HG02840 (cell line): Measurements from ENCODE around the gene SEMA6A.

Experiments
- ATAC-seq: cut with Tn5 transposase; IDR thresholded peaks from one replicate; pipeline ENCODE4 v1.9.1; 2021; ENCODE audit warnings: mild to moderate bottlenecking, moderate library complexity, moderate number of reproducible peaks; ENCODE audit not compliant: unreplicated experiment, low FRiP score

SEMA6A gene

DNA sequence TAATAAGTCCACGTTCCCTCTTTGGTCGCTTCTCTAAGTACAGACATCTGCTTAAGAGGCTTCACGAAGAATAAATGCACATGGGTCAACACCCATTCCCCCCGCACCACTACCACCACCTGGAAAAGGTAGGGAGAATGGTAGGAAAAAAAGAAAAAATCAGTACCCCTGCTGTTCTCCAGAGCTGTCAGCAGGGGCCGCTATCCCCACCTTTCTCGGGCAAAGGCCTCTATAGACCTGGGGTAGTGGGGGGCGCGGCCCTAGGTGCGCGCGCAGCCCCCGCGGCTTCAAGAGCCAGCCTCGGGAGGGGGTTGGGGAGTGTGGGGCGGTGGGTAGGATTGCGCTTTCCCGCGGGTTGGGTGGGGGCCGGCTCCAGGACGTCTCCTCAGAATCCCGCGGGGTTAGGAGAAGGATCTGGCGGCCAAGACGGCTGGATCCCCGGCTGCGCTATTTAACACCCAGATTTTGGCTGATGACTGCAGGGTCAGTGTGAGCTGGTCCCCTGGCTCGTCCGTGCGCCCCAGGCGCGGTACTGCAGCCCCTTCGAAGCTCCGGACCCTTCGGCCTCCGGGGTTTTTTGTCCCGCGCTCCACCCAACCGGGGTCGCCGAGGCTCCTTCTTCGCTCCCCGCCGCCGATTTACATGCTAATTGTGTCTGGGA lies 1.6 kb upstream of the SEMA6A start:
- ATAC-seq = peak; percentile 52

DNA sequence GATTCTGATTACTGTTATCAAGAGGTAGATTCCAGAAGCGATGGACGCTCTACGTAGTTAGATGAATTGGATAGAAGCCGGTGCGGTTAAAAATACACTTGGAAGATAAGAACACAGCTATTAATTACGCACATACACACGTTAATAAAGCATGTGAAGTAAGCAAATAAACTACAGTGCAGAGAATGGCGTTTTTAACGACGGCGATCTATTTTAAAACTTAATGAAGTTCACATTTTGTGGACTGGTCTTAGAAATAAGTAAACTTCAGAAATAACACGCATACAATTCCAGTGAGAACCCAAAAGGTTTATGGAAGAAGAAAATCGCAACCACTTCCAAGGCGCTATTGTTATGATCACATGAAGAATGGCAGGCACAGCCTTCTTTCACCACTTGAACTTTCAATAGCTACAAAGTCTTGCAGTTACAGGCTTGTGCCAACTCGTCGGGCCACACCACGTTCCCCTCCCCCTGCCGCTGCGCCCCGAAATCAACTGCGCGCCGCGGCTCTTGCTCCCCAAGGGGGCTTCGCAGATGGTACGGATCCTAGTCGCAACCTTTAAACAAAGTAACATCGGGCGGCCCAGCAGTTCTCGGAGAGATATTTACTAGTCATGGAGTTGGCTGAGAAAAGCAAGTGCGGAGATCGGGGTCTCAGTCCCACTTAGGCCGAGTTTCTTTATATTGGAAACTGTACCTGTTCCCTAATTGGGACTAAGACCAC lies 866 bp upstream of the SEMA6A start:
- no peak for ATAC-seq

DNA sequence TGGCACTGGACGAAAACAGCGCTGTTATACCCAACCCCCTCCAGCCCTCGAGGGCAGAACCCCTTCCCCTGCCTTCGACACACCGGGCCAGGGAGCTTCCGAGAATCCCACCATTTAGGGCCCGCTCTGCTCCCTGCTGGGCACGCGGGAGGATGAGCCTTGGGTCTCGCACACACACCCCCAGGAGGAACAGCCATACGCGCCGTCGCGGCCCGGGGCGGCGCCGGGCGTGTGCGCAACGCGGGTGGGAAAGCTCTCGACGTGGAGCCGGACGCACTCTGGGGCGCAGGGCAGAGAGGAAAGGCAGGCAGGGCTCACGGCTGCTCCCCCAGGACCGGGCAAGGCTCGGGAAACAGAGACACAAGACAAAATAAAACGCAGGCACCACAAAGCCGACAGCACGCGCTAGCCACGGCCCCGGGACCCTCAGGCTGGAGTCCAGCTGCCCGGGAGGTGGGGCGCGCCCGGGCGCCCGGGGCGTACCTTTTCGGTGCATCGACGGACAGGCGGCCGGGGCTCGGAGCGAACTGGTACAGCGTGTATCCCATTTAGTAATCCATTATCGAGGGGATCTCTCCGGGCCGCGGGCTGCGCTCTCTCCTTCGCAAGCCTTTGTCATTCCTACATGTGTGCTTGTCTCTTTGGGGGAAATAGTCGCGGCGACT lies 789 bp downstream of the SEMA6A start:
- no peak for ATAC-seq

DNA sequence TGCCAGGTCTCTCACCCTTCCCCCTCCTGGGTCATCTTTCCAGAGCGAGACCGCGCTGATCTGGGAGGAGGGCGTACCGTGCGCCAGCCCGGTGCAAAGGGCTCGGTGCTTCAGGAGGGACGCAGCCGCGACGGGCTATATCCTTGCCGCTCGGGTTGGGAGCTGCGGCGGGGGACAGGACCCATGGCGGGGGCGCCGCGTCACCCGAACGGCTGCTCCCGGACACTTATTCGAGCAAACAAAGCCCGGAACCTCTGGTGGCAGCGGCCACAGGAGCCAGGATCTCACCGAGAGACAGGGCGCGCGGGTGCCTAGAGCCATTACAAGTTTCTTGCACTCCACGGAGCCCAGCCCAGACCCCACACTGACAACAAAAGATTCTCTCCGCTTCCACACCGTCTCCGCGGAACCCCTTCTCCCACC lies 1.3 kb downstream of the SEMA6A start:
- ATAC-seq = no peak

DNA sequence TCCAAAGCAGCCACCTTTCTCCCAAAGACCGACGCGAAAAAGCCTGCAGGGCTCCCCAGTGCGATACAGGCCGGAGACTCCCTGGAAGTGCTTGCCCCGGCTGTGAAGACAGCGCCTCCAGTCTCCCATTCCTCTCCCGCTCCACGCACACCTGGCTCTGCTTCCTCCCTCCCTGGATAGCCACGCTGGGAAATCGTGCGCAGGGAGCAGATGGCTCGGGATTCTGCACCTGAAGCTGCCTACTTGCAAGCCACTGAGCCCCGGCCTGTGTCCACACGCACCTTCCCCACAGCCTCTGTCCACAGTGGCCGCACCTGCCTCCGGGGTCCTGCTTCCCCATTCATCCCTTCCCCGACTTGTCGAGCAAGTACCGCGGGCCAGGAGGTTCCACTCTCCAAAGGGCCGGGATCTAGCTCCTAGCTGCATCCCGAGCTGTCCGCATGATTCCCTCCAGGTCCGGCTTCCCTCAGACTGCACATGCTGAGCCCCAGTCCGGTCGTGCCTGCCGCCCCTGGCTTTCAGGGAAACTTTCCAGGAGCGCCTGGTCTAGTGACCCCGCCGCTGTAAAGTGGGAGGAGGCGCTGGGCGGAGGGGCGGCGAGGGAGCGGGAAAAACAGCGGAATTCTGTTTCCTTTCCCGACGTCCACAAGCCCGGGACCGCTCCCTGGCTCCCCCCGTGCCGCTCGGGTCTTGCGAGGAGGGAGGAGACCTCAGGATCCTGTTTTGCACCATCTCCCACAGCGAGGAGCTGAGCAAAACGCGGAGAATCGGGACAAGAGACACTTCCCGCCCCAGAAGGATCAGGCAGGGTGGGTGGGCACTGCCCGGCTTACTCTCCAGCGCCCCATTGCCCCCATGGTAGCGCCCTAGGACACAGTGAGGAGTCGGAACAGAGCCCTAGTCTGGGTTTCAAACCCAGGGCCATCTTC lies 2.0 kb downstream of the SEMA6A start:
- ATAC-seq = no peak

DNA sequence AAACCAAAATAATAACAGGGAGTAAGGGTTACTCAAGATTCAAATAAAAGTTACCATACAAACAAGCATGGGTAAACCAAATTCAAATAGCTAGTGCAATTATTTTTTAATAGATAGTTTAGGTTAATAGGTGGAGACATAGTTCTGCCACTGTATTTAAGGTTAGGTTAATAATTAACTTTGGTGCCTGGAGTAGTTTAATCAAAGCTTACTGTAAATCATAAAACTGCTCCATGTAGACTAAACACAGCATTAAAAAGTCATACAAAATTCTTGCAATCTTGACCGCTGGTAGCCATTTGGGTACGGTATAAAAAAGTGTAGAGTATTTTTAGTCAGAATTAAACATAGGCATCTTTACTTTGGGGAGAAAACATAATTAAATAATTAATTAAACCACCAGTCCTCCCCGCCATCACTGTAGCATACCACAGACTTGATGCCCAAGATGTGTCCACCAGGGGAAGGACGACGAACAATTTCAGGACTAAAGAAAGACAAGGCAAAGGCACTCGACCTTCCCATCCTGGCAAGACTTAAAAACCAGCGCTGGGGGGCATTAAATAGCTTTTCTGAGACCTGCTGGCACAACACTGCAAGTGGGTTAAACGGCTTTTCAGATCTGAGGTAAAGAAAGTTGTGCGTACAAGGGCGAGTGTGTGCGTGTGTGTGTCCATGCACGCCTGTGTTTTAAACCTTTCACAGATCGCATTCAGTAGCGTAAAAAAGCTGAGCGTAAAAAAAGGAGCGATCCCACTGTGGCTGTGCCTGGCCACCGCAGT lies 2.9 kb downstream of the SEMA6A start:
- ATAC-seq = no peak

DNA sequence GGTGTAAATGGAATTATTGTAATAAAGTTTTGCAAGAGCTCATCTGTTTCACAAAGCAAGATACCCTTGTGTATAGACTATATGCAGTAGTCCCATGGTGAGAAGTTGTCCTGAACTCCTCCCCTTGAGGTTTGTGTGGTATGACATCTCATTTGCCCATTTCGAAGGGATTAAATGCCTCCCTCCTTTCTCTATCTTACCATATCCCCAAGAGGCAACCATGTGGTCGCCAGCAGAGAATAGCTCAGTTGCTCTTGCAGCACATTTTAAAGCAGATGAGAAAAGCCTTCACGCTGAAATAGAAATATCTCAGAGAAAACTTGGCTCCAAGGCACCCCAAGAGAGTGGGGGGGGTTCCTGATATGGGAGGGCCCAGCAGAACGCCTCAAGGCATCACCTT lies 4.6 kb downstream of the SEMA6A start:
- no peak for ATAC-seq

DNA sequence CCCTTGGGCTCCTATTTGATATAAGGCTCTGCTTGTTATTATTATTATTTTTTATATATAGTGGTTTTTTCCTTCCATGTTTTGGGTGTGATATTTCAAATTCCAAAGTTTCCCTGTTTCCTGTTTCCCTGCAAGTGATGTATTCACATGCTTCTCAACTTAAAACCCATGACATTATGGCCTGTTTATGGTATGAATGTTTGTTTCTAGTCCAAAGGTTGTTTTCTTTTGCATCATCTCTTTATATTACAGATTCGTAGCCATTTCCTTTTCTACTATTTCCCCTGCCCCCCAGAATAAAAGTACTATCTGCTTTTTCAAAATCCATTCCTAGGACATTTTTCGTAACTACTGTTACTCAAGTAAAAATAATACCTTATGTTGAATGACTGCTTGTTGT lies 7.5 kb downstream of the SEMA6A start:
- ATAC-seq = no peak

DNA sequence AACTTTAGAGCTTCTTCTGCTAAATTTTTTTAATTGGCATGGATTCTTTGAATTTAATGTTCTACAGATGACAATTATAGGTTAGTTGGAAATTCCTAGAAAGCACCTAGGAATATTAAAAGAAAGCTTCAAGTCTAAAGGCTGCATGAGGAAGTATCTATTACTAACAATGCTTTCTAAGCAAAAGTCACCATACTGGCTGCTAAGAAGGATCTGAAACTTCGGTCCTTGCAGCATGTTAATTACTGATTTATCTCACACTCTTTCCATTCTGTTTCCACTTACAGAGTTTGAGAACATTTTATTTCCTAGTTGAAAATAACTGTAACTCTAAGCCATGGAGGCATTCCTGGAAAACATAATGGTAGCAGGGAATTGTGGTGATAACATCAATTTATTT lies 8.4 kb downstream of the SEMA6A start:
- ATAC-seq = peak; percentile 73

DNA sequence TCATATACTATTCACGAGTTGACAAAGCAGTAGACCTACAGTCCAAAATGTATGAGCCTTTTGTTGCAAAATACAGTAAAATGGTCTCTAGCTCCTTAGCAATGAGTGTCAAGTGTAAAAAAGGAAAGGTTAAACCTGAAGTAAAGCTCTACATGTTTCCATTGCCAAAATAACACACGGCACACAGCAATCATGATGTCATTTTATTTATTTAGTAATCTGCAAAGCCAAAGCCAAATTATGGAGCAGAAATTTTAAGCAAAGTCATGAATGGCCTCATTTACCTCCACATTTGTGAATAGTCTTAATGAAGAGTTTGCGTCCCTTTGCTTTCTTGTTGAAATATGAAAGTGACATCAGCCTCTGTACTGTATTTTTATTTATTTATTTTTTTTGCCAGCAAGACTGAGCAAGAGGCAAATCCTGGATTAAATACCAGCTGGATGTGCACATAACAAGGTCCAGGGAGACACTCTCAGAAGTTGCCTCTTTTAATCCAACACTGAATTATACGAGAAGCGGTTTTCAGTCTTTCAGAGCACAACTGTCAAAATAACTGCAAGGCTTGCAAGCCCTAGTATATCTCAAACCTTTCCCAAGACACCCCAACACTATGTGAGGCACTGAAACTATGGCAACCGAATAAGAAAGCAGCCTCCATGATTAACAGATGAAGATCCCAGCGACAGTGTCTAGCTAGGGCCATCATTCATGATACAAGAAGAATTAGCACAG lies 9.7 kb downstream of the SEMA6A start:
- ATAC-seq = no peak

DNA sequence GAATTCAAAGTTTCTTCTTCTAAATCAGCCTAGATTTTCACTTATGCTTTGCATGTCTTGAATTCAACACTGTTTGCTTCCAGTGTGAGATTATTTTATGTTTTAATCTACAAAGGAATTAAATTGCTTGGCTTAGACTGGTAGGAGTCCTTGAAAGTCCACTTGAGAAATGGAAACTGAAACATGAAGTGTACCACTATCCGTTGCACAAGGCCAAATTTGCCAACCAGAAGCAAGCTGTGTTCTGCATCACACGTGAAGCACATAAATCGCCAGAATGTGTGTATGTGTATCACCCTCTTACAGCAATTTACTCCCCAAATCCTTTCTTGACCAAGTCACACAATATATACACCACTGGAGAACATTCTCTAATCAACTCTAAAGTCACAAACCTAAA lies 10.3 kb downstream of the SEMA6A start:
- ATAC-seq = no peak

DNA sequence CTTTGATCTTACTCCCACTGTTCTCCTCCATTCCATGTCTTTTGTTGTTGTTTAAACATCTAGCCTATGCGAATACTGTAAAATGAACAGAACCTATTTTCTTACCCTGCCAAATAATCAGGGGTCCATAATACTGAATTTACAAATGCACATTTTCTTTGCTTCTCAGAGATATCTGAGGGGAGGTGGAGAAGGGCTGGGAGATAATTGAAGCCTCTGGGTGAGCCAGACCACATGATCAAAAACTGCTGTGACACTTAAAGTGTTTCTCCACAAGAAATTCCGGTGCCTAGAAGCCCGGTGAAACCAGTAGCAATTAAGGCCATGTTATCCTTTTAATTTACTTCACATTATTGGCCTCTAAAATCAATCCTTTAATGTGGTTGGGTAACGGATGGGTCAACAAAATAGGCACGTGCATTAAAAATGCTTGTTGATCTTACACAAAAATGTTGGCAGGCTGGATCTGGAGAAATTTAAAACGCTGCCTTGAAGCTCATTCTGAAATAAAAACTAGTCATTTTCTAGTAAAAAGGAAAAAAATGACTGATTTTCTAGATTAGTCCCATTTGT lies 10.8 kb downstream of the SEMA6A start:
- no peak for ATAC-seq

DNA sequence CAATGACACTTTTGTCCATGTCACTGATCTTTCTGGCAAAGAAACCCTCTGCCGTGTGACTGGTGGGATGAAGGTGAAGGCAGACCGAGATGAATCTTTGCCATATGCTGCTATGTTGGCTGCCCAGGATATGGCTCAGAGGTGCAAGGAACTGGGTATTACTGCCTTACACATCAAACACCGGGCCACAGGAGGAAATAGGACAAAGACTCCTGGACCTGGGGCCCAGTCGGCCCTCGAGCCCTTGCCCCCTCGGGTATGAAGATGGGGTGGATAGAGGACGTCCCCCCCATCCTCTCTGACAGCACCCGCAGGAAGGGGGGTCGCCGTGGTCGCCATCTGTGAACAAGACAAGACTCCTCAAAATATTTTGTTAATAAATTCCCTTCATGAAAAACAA lies 12.0 kb downstream of the SEMA6A start:
- ATAC-seq = no peak

DNA sequence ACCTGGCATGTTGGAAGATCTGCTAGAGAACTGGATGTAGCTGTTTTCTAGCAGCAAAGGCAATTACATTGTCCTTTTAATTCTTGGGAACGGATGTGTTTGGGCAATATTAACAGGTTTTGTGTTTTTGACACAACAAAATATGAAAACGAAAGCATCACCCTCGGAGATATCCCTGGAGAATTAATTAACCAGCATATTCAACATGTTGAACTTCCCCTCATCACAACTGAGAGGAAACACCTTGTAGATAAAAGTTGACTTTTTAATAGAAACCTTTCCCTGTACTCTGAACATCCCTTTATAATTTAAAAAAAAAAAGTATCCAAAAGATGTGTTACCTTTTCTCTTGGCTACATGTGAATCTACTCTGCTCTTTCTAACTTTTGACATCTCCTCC lies 13.0 kb downstream of the SEMA6A start:
- no peak for ATAC-seq

DNA sequence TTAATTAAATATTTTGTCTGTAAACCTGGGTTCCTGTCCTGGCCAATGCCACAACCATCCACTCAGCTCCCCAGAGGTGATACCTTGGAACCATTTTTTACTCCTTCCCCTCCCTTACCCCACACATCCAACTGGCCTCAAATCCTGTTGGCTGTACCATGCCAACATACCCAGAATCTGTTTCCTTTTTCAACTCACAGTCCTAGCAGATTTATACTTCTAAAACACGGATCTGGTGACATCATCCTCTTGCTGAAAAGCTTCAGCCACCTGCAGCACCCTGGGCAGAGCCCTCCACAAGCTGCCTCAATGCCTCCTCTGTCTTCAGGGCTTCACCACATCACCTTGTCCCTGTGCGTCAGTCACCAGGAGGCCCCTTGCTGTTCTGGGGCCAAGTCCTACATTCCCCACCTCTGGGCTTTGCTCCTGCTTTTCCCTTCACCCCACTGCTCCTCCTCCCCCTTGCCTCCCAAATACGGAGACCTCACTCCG lies 14.9 kb downstream of the SEMA6A start:
- ATAC-seq = no peak

DNA sequence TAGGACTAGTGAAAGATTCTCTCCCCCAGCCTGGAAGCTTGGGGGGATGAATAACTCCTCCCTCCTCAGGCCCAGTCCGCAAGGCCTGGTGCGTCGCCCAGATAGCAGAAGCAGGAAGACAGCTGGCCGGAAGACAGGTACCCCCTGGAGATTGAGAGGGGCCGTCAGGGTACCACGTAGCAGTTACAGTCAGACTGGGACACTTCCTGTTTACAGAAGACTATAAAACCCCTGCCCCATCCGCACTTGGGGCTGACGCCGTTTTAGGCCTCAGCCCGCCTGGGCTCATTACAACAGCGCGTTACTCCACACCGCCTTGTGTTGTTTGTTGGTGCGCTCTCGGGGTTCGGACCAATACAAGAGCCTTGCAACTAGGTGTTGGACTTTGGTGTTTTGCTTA lies 15.4 kb downstream of the SEMA6A start:
- ATAC-seq = no peak

DNA sequence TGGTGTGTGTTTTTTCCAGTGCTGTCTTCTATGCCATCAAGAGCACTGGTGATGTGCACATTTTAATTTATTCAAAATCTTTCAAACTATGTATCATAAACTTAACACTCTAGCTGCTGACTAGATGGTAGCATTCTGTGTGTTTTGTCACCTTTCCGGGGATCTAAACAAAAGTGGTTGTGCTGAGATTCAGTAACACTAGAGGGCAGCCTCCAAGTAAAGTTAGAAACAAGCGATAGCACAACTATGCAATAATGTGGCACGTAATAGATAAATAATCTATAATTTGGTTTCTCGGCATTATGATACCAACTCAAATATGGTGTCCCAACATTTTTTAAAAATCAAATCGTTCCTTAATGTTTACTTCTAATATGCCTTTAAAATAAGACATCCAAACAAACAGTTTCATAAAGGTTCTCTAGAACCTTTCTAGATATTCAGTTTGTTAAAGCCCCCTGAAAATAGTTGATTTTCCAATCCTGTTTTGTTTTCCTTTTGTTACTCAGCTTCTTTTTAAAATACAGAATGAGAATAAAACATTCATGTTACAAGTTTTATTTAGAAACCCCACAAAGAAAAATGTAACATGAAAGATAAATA lies 16.9 kb downstream of the SEMA6A start:
- no peak for ATAC-seq

DNA sequence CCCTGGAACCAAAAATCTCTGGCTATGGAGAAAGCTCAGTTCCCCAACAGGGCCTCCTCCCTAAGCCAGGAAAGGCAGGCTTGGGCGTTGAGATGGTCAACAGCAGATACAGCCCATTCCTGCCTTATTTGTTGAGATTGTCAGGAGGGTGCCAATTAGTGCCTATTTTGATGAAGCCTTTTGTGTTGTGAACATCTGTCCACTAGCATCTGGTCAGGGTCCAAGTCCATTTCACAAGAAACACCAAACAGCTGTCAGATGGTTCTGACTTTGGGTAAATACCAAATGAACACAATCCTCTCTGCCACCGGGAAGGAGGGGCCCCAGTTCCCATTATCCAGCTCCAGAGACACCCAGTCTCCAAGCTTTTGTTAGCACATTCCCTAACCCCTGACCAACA lies 19.9 kb downstream of the SEMA6A start:
- no peak for ATAC-seq
